Muscle of leg (tissue), 11 donors: Measurements from ENCODE around the gene DPP9. TPM values are rescaled to one million over a fixed set of nuclear protein-coding genes. Genes with fewer than 3 reads are reported as not detected.
"Not testable (repeated sequence)": the region's sequence is repeated elsewhere in the genome, so short reads cannot be mapped to it uniquely, and the experiment has no call there.

Experiments
- DNase-seq: peaks from one replicate; pipeline ENCODE4 v3.0.0; 2013
- H3K27ac ChIP-seq: one replicate; pipeline ENCODE4 v1.5.1; 2013; ENCODE audit warnings: mild to moderate bottlenecking, low read length, control low read depth
- H3K27me3 ChIP-seq: one replicate; pipeline ENCODE4 v1.6.1; 2013; ENCODE audit warnings: low read length; ENCODE audit not compliant: control insufficient read depth, insufficient read depth
- H3K36me3 ChIP-seq: one replicate; pipeline ENCODE4 v1.6.1; 2013; ENCODE audit warnings: low read length; ENCODE audit not compliant: control insufficient read depth, insufficient read depth
- H3K4me1 ChIP-seq: one replicate; pipeline ENCODE4 v1.6.1; 2013; ENCODE audit warnings: low read length; ENCODE audit not compliant: control insufficient read depth, insufficient read depth
- H3K4me3 ChIP-seq: one replicate; pipeline ENCODE4 v1.5.1; 2013; ENCODE audit warnings: low read length, control low read depth
- H3K9me3 ChIP-seq: replicated peaks from 2 replicates; pipeline ENCODE4 v1.6.1; 2013; ENCODE audit warnings: low read depth, low read length; ENCODE audit not compliant: control insufficient read depth
- WGBS: methylation state at CpG from one replicate; pipeline ENCODE4 v1.1.5; 2013; ENCODE audit warnings: missing lambda C conversion rate; ENCODE audit not compliant: insufficient coverage; 5-methylcytosine and 5-hydroxymethylcytosine counted together
- polyA plus RNA-seq, 8 donors: library from polyadenylated mRNA; unstranded; fragments of 120-200 nt; gene quantifications; one replicate each; pipeline versions ENCODE4 v1.2.1 to v1.2.3, GENCODE V29; 2013; ENCODE audit warnings: inconsistent platforms in 1 of 8, low replicate concordance in 1 of 8; ENCODE audit not compliant: insufficient read length in 8 of 8, insufficient read depth in 1 of 8
- total RNA-seq: library from RNA; stranded (reverse); fragments of 120-200 nt; gene quantifications from one replicate; pipeline ENCODE4 v1.2.4, GENCODE V29; 2013

The DPP9 gene
- total and polyA plus RNA-seq, 9 donors, result 13.3 to 24.2 (median 22.6) TPM

GRCh38 chr19:4758659-4759058 is 35.0 kb upstream of the DPP9 start:
- no CpG with 5 or more reads among the region's 5 CpGs for WGBS
- H3K9me3 ChIP-seq, result no peaks in the 10 kb centered on the region
- no peak overlapping the region for H3K27ac ChIP-seq
- no peaks in the 10 kb centered on the region for H3K36me3 ChIP-seq
- DNase-seq, result no peak
- H3K27me3 ChIP-seq, result peaks cover 27% of the 10 kb centered on the region
- H3K4me1 ChIP-seq, result peaks cover 8% of the 10 kb centered on the region
- H3K4me3 ChIP-seq, result no peak overlapping the region

- no peak overlapping the region for H3K27ac ChIP-seq
- no peak for DNase-seq
- peaks cover 27% of the 10 kb centered on the region for H3K27me3 ChIP-seq
- H3K9me3 ChIP-seq, result no peaks in the 10 kb centered on the region
- H3K36me3 ChIP-seq, result no peaks in the 10 kb centered on the region
- H3K4me1 ChIP-seq, result peaks cover 8% of the 10 kb centered on the region
- H3K4me3 ChIP-seq, result no peak overlapping the region
- WGBS, result 60% methylated on average over 1 of the region's 4 CpGs
These were observed 34.4 kb upstream of the DPP9 start for GRCh38 chr19:4758082-4758481.

- no peak overlapping the region for H3K4me3 ChIP-seq
- no peaks in the 10 kb centered on the region for H3K36me3 ChIP-seq
- peaks cover 19% of the 10 kb centered on the region for H3K27me3 ChIP-seq
- no CpG with 5 or more reads among the region's 7 CpGs for WGBS
- H3K27ac ChIP-seq, result no peak overlapping the region
- H3K9me3 ChIP-seq, result no peaks in the 10 kb centered on the region
- peaks cover 8% of the 10 kb centered on the region for H3K4me1 ChIP-seq
- DNase-seq, result no peak
These were observed 31.8 kb upstream of the DPP9 start for GRCh38 chr19:4755459-4755858.

- Histone ChIP-seq H3K27ac (no peak overlapping the region), H3K9me3 (no peaks in the 10 kb centered on the region), H3K4me3 (no peak overlapping the region), H3K27me3 (peaks cover 11% of the 10 kb centered on the region), H3K4me1 (no peaks in the 10 kb centered on the region), H3K36me3 (no peaks in the 10 kb centered on the region)
- WGBS, result 0% methylated on average over 1 of the region's 6 CpGs
- peak; percentile 33 for DNase-seq
These were observed 30.6 kb upstream of the DPP9 start for GRCh38 chr19:4754248-4754647.

GRCh38 chr19:4749870-4750590 is 26.4 kb upstream of the DPP9 start:
- DNase-seq, result no peak
- Histone ChIP-seq H3K36me3 (no peaks in the 10 kb centered on the region), H3K27ac (no peak overlapping the region)

GRCh38 chr19:4748589-4748988 is 24.9 kb upstream of the DPP9 start:
- H3K27ac ChIP-seq, result no peak overlapping the region
- WGBS, result 28% methylated on average over 7 of the region's 9 CpGs
- H3K4me1 ChIP-seq, result peaks cover 6% of the 10 kb centered on the region
- peaks cover 4% of the 10 kb centered on the region for H3K9me3 ChIP-seq
- peaks cover 2% of the 10 kb centered on the region for H3K27me3 ChIP-seq
- H3K4me3 ChIP-seq, result no peak overlapping the region
- DNase-seq, result no peak
- H3K36me3 ChIP-seq, result no peaks in the 10 kb centered on the region

More at GRCh38 chr19:4749870-4750590, 26.4 kb upstream of the DPP9 start:
- Histone ChIP-seq H3K27me3 (peaks cover 2% of the 10 kb centered on the region), H3K4me3 (no peak overlapping the region), H3K4me1 (no peaks in the 10 kb centered on the region), H3K9me3 (peaks cover 4% of the 10 kb centered on the region)
- WGBS, result 44% methylated on average over 2 of the region's 18 CpGs

GRCh38 chr19:4748185-4748584 is 24.5 kb upstream of the DPP9 start:
- H3K27me3 ChIP-seq, result peaks cover 2% of the 10 kb centered on the region
- 39% methylated on average over 9 of the region's 11 CpGs for WGBS

GRCh38 chr19:4745986-4746385 is 22.3 kb upstream of the DPP9 start:
- 81% methylated on average over 7 of the region's 8 CpGs for WGBS
- no peaks in the 10 kb centered on the region for H3K27me3 ChIP-seq
- H3K4me3 ChIP-seq, result no peak overlapping the region

More at GRCh38 chr19:4748185-4748584, 24.5 kb upstream of the DPP9 start:
- DNase-seq, result no peak
- no peak overlapping the region for H3K27ac ChIP-seq
- H3K9me3 ChIP-seq, result peaks cover 4% of the 10 kb centered on the region
- H3K36me3 ChIP-seq, result no peaks in the 10 kb centered on the region
- no peak overlapping the region for H3K4me3 ChIP-seq
- peaks cover 8% of the 10 kb centered on the region for H3K4me1 ChIP-seq

GRCh38 chr19:4745175-4745574 is 21.5 kb upstream of the DPP9 start:
- not testable (repeated sequence) for H3K9me3 ChIP-seq, H3K27me3 ChIP-seq, H3K4me3 ChIP-seq, H3K36me3 ChIP-seq, DNase-seq, H3K27ac ChIP-seq
- 57% methylated on average over 2 of the region's 10 CpGs for whole genome bisulfite sequencing
- peaks cover 20% of the 10 kb centered on the region for H3K4me1 ChIP-seq

More at GRCh38 chr19:4745986-4746385, 22.3 kb upstream of the DPP9 start:
- Histone ChIP-seq H3K4me1 (peaks cover 20% of the 10 kb centered on the region), H3K9me3 (peaks cover 4% of the 10 kb centered on the region), H3K27ac (no peak overlapping the region), H3K36me3 (no peaks in the 10 kb centered on the region)
- no peak for DNase-seq

- Histone ChIP-seq H3K9me3 (peaks cover 4% of the 10 kb centered on the region), H3K4me1 (peaks cover 20% of the 10 kb centered on the region), H3K4me3 (no peak overlapping the region), H3K27me3 (no peaks in the 10 kb centered on the region), H3K27ac (peak overlapping the region; percentile 47), H3K36me3 (no peaks in the 10 kb centered on the region)
- WGBS, result 4% methylated on average over 3 of the region's 8 CpGs
- peak; percentile 93 for DNase-seq
These were observed 21.0 kb upstream of the DPP9 start for GRCh38 chr19:4744451-4745174.
